SK-N-SH treated with all-trans-retinoic acid at 6 μM for 48 hours (cell line): ENCODE results near the gene MIER1.

Source experiments
- ATAC-seq: fragments of 200-7000 bp; cut with Tn5 transposase; 3 replicates; pipeline ENCODE4 v1.9.1; 2020; ENCODE audit warnings: mild to moderate bottlenecking, moderate library complexity
- ARNTL ChIP-seq: fragments of 450-650 bp; formaldehyde crosslinking; IDR thresholded peaks from 2 replicates; pipeline ENCODE4 v1.5.0; 2020; ENCODE audit warnings: low read depth, mild to moderate bottlenecking, moderate library complexity, borderline replicate concordance
- BACH2 ChIP-seq: fragments of 250-450 bp; sonication (Bioruptor Pico); IDR thresholded peaks from 2 replicates; pipeline ENCODE4 v1.9.0; 2021; ENCODE audit warnings: mild to moderate bottlenecking, borderline replicate concordance
- CREB5 ChIP-seq: fragments of 250-450 bp; sonication (Bioruptor Pico); IDR thresholded peaks from 2 replicates; pipeline ENCODE4 v1.5.1; 2020; ENCODE audit warnings: low read depth, mild to moderate bottlenecking, moderate library complexity
- CSDC2 ChIP-seq: fragments of 250-450 bp; sonication (Bioruptor Pico); IDR thresholded peaks from 2 replicates; pipeline ENCODE4 v1.5.0; 2020; ENCODE audit warnings: mild to moderate bottlenecking, moderate library complexity
- CSRNP3 ChIP-seq: fragments of 250-450 bp; sonication (Bioruptor Pico); IDR thresholded peaks from 2 replicates; pipeline ENCODE4 v1.5.1; 2021; ENCODE audit warnings: mild to moderate bottlenecking, moderate library complexity
- GLIS3 ChIP-seq: fragments of 250-450 bp; sonication (Bioruptor Pico); IDR thresholded peaks from 2 replicates; pipeline ENCODE4 v1.5.0; 2020; ENCODE audit warnings: mild to moderate bottlenecking, moderate library complexity
- ISL1 ChIP-seq: fragments of 250-450 bp; sonication (Bioruptor Pico); IDR thresholded peaks from 2 replicates; pipeline ENCODE4 v2.1.2; 2022; ENCODE audit warnings: mild to moderate bottlenecking, moderate library complexity
- OSR1 ChIP-seq: fragments of 250-450 bp; sonication (Bioruptor Pico); IDR thresholded peaks from 2 replicates; pipeline ENCODE4 v1.8.0; 2022; ENCODE audit warnings: moderate library complexity, mild to moderate bottlenecking, inconsistent platforms
- PPARA ChIP-seq: fragments of 250-450 bp; sonication (Bioruptor Pico); IDR thresholded peaks from 2 replicates; pipeline ENCODE4 v1.5.0; 2020; ENCODE audit warnings: mild to moderate bottlenecking, borderline replicate concordance
- RARB ChIP-seq: fragments of 250-450 bp; sonication (Bioruptor Pico); IDR thresholded peaks from 2 replicates; pipeline ENCODE4 v1.8.0; 2021; ENCODE audit warnings: mild to moderate bottlenecking, moderate library complexity
- SNAI2 ChIP-seq: fragments of 250-450 bp; sonication (Bioruptor Pico); IDR thresholded peaks from 2 replicates; pipeline ENCODE4 v1.5.0; 2020; ENCODE audit warnings: mild to moderate bottlenecking, moderate library complexity
- TCF4 ChIP-seq: fragments of 250-450 bp; sonication (Bioruptor Pico); IDR thresholded peaks from 2 replicates; pipeline ENCODE4 v1.8.0; 2021; ENCODE audit warnings: mild to moderate bottlenecking, moderate library complexity, borderline replicate concordance
- TOX ChIP-seq: fragments of 250-450 bp; sonication (Bioruptor Pico); IDR thresholded peaks from 2 replicates; pipeline ENCODE4 v1.8.0; 2021; ENCODE audit warnings: mild to moderate bottlenecking, moderate library complexity, borderline replicate concordance
- ZC3H10 ChIP-seq: fragments of 250-450 bp; sonication (Bioruptor Pico); IDR thresholded peaks from 2 replicates; pipeline ENCODE4 v1.5.1; 2021; ENCODE audit warnings: mild to moderate bottlenecking, moderate library complexity
- ZFP3 ChIP-seq: fragments of 250-450 bp; sonication (Bioruptor Pico); IDR thresholded peaks from 2 replicates; pipeline ENCODE4 v1.5.0; 2020; ENCODE audit warnings: mild to moderate bottlenecking, moderate library complexity
- ZFP30 ChIP-seq: fragments of 450-650 bp; formaldehyde crosslinking; IDR thresholded peaks from 2 replicates; pipeline ENCODE4 v1.5.0; 2022; ENCODE audit warnings: mild to moderate bottlenecking, moderate library complexity
- ZNF565 ChIP-seq: fragments of 450-650 bp; formaldehyde crosslinking; conservative IDR thresholded peaks from 2 replicates; pipeline ENCODE4 v1.5.0; 2020; ENCODE audit warnings: low read depth, mild to moderate bottlenecking, moderate library complexity
- ZNF70 ChIP-seq: fragments of 450-650 bp; formaldehyde crosslinking; IDR thresholded peaks from 2 replicates; pipeline ENCODE4 v1.5.0; 2020; ENCODE audit warnings: mild to moderate bottlenecking, moderate library complexity
- ZNF8 ChIP-seq: fragments of 450-650 bp; formaldehyde crosslinking; IDR thresholded peaks from 2 replicates; pipeline ENCODE4 v1.5.0; 2020; ENCODE audit warnings: mild to moderate bottlenecking, moderate library complexity
- TF ChIP-seq, protein P1 (sequence below): fragments of 250-450 bp; sonication (Bioruptor Pico); IDR thresholded peaks from 2 replicates; pipeline ENCODE4 v1.8.0; 2020; ENCODE audit warnings: mild to moderate bottlenecking, moderate library complexity, borderline replicate concordance

The MIER1 gene

DNA sequence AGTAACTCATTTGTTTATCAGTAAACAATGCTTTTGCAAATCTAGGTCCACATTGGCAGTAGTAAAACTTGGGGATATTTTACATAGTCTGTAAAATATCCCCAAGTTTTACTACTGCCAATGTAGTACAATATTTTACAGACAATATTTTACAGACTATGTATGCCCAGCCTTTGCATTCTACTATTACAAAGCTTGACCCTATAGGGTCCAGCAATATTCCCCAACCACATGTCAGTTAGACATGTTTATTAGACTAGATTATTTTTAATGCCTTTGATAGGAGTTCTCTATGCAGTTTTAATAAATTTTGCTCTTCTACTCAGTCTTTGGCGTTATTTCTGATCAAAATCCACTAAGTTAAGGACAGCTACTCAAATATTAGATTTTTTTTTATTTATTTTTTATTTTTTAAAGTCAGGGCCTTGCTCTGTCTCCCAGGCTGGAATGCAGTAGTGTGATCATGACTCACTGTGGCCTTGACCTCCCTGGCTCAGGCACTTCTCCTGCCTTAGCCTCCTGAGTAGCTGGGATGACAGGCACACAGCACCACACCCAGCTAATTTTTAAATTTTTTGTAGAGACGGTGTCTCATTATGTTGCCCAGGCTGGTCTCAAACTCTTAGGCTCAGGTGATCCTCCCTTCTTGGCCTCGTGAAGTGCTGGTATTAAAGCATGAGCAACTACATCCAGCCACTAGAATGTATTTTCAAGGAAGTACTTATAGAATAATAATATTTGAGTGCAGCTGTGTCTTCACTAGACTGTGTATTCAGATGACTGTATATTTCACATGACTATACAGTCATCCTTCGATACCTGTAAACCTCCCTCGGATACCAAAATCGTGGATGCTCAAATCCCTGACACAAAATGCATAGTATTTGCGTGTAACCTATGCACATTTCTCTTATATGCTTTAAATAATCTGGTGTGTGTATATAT lies 19.8 kb downstream of the MIER1 start (continued):
- TF ChIP-seq CREB5 (CRISPR knock-in tag) (no peak), PPARA (CRISPR knock-in tag) (no peak), GLIS3 (CRISPR knock-in tag) (no peak), TOX (CRISPR knock-in tag) (no peak)

GRCh38 chr1:66945316-66945715 lies 20.5 kb downstream of the MIER1 start:
- TF ChIP-seq TCF4 (CRISPR knock-in tag) = no peak
- TF ChIP-seq BACH2 (CRISPR knock-in tag) = no peak
- no peak for TF ChIP-seq PPARA (CRISPR knock-in tag)
- TF ChIP-seq ZNF565 (CRISPR knock-in tag) = no peak
- no peak for TF ChIP-seq OSR1 (CRISPR knock-in tag)
- TF ChIP-seq GLIS3 (CRISPR knock-in tag) = no peak
- TF ChIP-seq, protein P1, sequence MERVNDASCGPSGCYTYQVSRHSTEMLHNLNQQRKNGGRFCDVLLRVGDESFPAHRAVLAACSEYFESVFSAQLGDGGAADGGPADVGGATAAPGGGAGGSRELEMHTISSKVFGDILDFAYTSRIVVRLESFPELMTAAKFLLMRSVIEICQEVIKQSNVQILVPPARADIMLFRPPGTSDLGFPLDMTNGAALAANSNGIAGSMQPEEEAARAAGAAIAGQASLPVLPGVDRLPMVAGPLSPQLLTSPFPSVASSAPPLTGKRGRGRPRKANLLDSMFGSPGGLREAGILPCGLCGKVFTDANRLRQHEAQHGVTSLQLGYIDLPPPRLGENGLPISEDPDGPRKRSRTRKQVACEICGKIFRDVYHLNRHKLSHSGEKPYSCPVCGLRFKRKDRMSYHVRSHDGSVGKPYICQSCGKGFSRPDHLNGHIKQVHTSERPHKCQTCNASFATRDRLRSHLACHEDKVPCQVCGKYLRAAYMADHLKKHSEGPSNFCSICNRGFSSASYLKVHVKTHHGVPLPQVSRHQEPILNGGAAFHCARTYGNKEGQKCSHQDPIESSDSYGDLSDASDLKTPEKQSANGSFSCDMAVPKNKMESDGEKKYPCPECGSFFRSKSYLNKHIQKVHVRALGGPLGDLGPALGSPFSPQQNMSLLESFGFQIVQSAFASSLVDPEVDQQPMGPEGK (CRISPR knock-in tag) = no peak
- TF ChIP-seq, all 23 proteins: peak for 0
- ATAC-seq = no peak

DNA sequence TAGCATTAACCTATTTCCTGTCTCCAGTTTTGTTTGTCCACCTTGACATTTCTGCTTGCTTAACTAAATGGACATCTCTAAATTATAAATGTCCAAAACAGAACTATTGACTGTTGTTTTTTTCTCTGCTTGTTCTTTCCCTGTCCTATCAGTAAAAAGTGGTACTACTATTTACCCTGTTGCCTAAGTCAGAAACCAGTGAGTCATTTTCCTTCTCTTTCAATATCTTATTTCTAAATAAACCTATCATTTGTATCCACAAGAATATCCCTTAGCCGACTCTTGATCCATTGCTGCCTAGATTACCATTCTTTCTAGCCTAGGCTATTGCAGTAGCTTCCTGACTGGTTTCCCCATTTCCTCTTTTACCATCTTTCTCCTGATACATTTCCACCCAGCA lies 22.5 kb downstream of the MIER1 start:
- no peak for ATAC-seq
- TF ChIP-seq ZNF565 (CRISPR knock-in tag) (no peak), RARB (CRISPR knock-in tag) (no peak), TCF4 (CRISPR knock-in tag) (no peak), ZFP30 (CRISPR knock-in tag) (no peak), CSDC2 (no peak), ZC3H10 (CRISPR knock-in tag) (no peak), ISL1 (CRISPR knock-in tag) (no peak), ARNTL (CRISPR knock-in tag) (no peak), CREB5 (CRISPR knock-in tag) (no peak), ZFP3 (CRISPR knock-in tag) (no peak), CSRNP3 (CRISPR knock-in tag) (no peak), OSR1 (CRISPR knock-in tag) (no peak), ZNF8 (CRISPR knock-in tag) (no peak), SNAI2 (CRISPR knock-in tag) (no peak), ZNF70 (CRISPR knock-in tag) (no peak)
- TF ChIP-seq, protein P1 (CRISPR knock-in tag) = no peak
